ENCODE data around the gene CNOT1. TPM values are rescaled to one million over a fixed set of nuclear protein-coding genes. Genes with fewer than 3 reads are reported as not detected.
"Not testable (repeated sequence)": the region's sequence is repeated elsewhere in the genome, so short reads cannot be mapped to it uniquely, and the experiment has no call there.

CNOT1 gene
- polyA plus RNA-seq, 3 donors: 201 to 204 (median 204) TPM

- DNase-seq (ENCODE audit: low read depth in 3 of 3, low spot score in 2 of 3): no peak
Measured at GRCh38 chr16:58582971-58583765, 46.5 kb downstream of the CNOT1 start.

GRCh38 chr16:58582133-58582532, 47.5 kb downstream of the CNOT1 start:
- no peak for DNase-seq (ENCODE audit: low read depth in 3 of 3, low spot score in 2 of 3)

GRCh38 chr16:58579587-58579986, 50.0 kb downstream of the CNOT1 start:
- DNase-seq (ENCODE audit: low read depth in 3 of 3, low spot score in 2 of 3): no peak

GRCh38 chr16:58578642-58579041, 51.0 kb downstream of the CNOT1 start:
- DNase-seq (ENCODE audit: low read depth in 3 of 3, low spot score in 2 of 3): no peak

- no peak for DNase-seq (ENCODE audit: low read depth in 3 of 3, low spot score in 2 of 3)
Measured at GRCh38 chr16:58577141-58577540, 52.5 kb downstream of the CNOT1 start.

- no peak for DNase-seq (ENCODE audit: low read depth in 3 of 3, low spot score in 2 of 3)
Measured at GRCh38 chr16:58574895-58575294, 54.7 kb downstream of the CNOT1 start.

GRCh38 chr16:58565697-58566096, 63.9 kb downstream of the CNOT1 start:
- DNase-seq (ENCODE audit: low read depth in 3 of 3, low spot score in 2 of 3): not testable (repeated sequence)

GRCh38 chr16:58563775-58564174, 65.9 kb downstream of the CNOT1 start:
- no peak for DNase-seq (ENCODE audit: low read depth in 3 of 3, low spot score in 2 of 3)

- no peak for DNase-seq (ENCODE audit: low read depth in 3 of 3, low spot score in 2 of 3)
Measured at GRCh38 chr16:58563235-58563634, 66.4 kb downstream of the CNOT1 start.

- no peak for DNase-seq (ENCODE audit: low read depth in 3 of 3, low spot score in 2 of 3)
Measured at GRCh38 chr16:58556678-58557077, 72.9 kb downstream of the CNOT1 start.

GRCh38 chr16:58551496-58551895, 78.1 kb downstream of the CNOT1 start:
- DNase-seq (ENCODE audit: low read depth in 3 of 3, low spot score in 2 of 3): no peak

GRCh38 chr16:58548378-58548777, 81.2 kb downstream of the CNOT1 start:
- DNase-seq (ENCODE audit: low read depth in 3 of 3, low spot score in 2 of 3): no peak

- DNase-seq (ENCODE audit: low read depth in 3 of 3, low spot score in 2 of 3): no peak
Measured at GRCh38 chr16:58543685-58544084, 85.9 kb downstream of the CNOT1 start.

GRCh38 chr16:58542291-58542690, 87.3 kb downstream of the CNOT1 start:
- DNase-seq (ENCODE audit: low read depth in 3 of 3, low spot score in 2 of 3): no peak

- no peak for DNase-seq (ENCODE audit: low read depth in 3 of 3, low spot score in 2 of 3)
Measured at GRCh38 chr16:58541711-58542110, 87.9 kb downstream of the CNOT1 start.

GRCh38 chr16:58537124-58537906, 92.3 kb downstream of the CNOT1 start:
- DNase-seq (ENCODE audit: low read depth in 3 of 3, low spot score in 2 of 3): no peak

GRCh38 chr16:58536278-58536677, 93.3 kb downstream of the CNOT1 start:
- DNase-seq (ENCODE audit: low read depth in 3 of 3, low spot score in 2 of 3): no peak

GRCh38 chr16:58535100-58535499, 94.5 kb downstream of the CNOT1 start:
- DNase-seq (ENCODE audit: low read depth in 3 of 3, low spot score in 2 of 3): no peak

- DNase-seq (ENCODE audit: low read depth in 3 of 3, low spot score in 2 of 3): no peak
Measured at GRCh38 chr16:58533751-58534470, 95.7 kb downstream of the CNOT1 start.

GRCh38 chr16:58532414-58532813, 97.2 kb downstream of the CNOT1 start:
- no peak for DNase-seq (ENCODE audit: low read depth in 3 of 3, low spot score in 2 of 3)

GRCh38 chr16:58530179-58530578, 99.4 kb downstream of the CNOT1 start:
- no peak for DNase-seq (ENCODE audit: low read depth in 3 of 3, low spot score in 2 of 3)
